H9 (cell line): Measurements from ENCODE around the gene CMYA5. TPM values are rescaled to one million over a fixed set of nuclear protein-coding genes. Genes with fewer than 3 reads are reported as not detected.

Experiments
- DNase-seq: peaks from one replicate; pipeline ENCODE4 v3.0.0-alpha.2; 2017
- H2AFZ ChIP-seq: one replicate; pipeline ENCODE4 v1.6.1; 2013; ENCODE audit warnings: mild to moderate bottlenecking, low read length, control low read depth, moderate library complexity
- H2AK5ac ChIP-seq: 2 replicates; pipeline ENCODE4 v1.6.1; 2013; ENCODE audit warnings: low read length, control low read depth, mixed read lengths; ENCODE audit not compliant: insufficient read length
- H2BK120ac ChIP-seq: one replicate; pipeline ENCODE4 v1.6.1; 2013; ENCODE audit warnings: low read depth, mild to moderate bottlenecking, low read length, control low read depth, inconsistent platforms; ENCODE audit not compliant: poor library complexity, severe bottlenecking
- H2BK12ac ChIP-seq: 2 replicates; pipeline ENCODE4 v1.6.1; 2013; ENCODE audit warnings: low read length, control low read depth, mixed read lengths, low read depth; ENCODE audit not compliant: insufficient read length
- H2BK15ac ChIP-seq: 2 replicates; pipeline ENCODE4 v1.6.1; 2013; ENCODE audit warnings: low read depth, low read length, control low read depth
- H2BK20ac ChIP-seq: one replicate; pipeline ENCODE4 v1.6.1; 2013; ENCODE audit warnings: low read depth, mild to moderate bottlenecking, low read length, control low read depth, inconsistent platforms; ENCODE audit not compliant: poor library complexity, severe bottlenecking
- H2BK5ac ChIP-seq: 2 replicates; pipeline ENCODE4 v1.6.1; 2013; ENCODE audit warnings: low read length, control low read depth, mixed read lengths; ENCODE audit not compliant: insufficient read length
- H3K14ac ChIP-seq: 2 replicates; pipeline ENCODE4 v1.6.1; 2013; ENCODE audit warnings: low read length, control low read depth; ENCODE audit not compliant: insufficient read depth
- H3K18ac ChIP-seq: 2 replicates; pipeline ENCODE4 v1.6.1; 2013; ENCODE audit warnings: low read depth, mild to moderate bottlenecking, mixed read lengths, low read length, control low read depth; ENCODE audit not compliant: insufficient read length
- H3K23ac ChIP-seq: 2 replicates; pipeline ENCODE4 v1.6.1; 2013; ENCODE audit warnings: low read length, control low read depth, mixed read lengths, low read depth; ENCODE audit not compliant: insufficient read length
- H3K23me2 ChIP-seq: 2 replicates; pipeline ENCODE4 v1.6.1; 2013; ENCODE audit warnings: low read depth, mild to moderate bottlenecking, mixed read lengths, low read length, control low read depth; ENCODE audit not compliant: insufficient read length, poor library complexity, severe bottlenecking
- H3K27ac ChIP-seq: 2 replicates; pipeline ENCODE4 v1.5.1; 2013; ENCODE audit warnings: low read length, control low read depth, mixed read lengths, low read depth; ENCODE audit not compliant: insufficient read length
- H3K27me3 ChIP-seq: 2 replicates; pipeline ENCODE4 v1.6.1; 2013; ENCODE audit warnings: low read length, control low read depth, inconsistent platforms; ENCODE audit not compliant: insufficient read depth
- H3K4ac ChIP-seq: 2 replicates; pipeline ENCODE4 v1.6.1; 2013; ENCODE audit warnings: low read depth, mild to moderate bottlenecking, control low read depth, inconsistent platforms, low read length, moderate library complexity
- H3K4me1 ChIP-seq: 2 replicates; pipeline ENCODE4 v1.6.1; 2013; ENCODE audit warnings: low read length, control low read depth, inconsistent platforms; ENCODE audit not compliant: insufficient read depth
- H3K4me2 ChIP-seq: 2 replicates; pipeline ENCODE4 v1.6.1; 2013; ENCODE audit warnings: low read length, control low read depth, mixed read lengths; ENCODE audit not compliant: insufficient read length, insufficient read depth
- H3K56ac ChIP-seq: 2 replicates; pipeline ENCODE4 v1.6.1; 2013; ENCODE audit warnings: low read depth, mild to moderate bottlenecking, mixed read lengths, low read length, control low read depth; ENCODE audit not compliant: insufficient read length
- H3K79me1 ChIP-seq: 2 replicates; pipeline ENCODE4 v1.6.1; 2013; ENCODE audit warnings: low read depth, mild to moderate bottlenecking, moderate library complexity, low read length, control low read depth, inconsistent platforms; ENCODE audit not compliant: insufficient read depth, poor library complexity, severe bottlenecking
- H3K79me2 ChIP-seq: 2 replicates; pipeline ENCODE4 v1.6.1; 2013; ENCODE audit warnings: low read length, control low read depth, inconsistent platforms; ENCODE audit not compliant: insufficient read depth
- H3K9ac ChIP-seq: 2 replicates; pipeline ENCODE4 v1.6.1; 2013; ENCODE audit warnings: low read length, control low read depth, mixed read lengths; ENCODE audit not compliant: insufficient read length; ENCODE audit errors: extremely low read depth
- H3K9me3 ChIP-seq: one replicate; pipeline ENCODE4 v1.6.1; 2013; ENCODE audit warnings: low read depth, low read length, inconsistent platforms; ENCODE audit not compliant: control insufficient read depth
- H3T11ph ChIP-seq: one replicate; pipeline ENCODE4 v1.6.1; 2013; ENCODE audit warnings: mild to moderate bottlenecking, low read length, control low read depth, inconsistent platforms
- H4K20me1 ChIP-seq: one replicate; pipeline ENCODE4 v1.6.1; 2013; ENCODE audit not compliant: control insufficient read depth, insufficient read length, insufficient read depth
- H4K5ac ChIP-seq: 2 replicates; pipeline ENCODE4 v1.6.1; 2013; ENCODE audit warnings: low read depth, mild to moderate bottlenecking, mixed read lengths, low read length, control low read depth; ENCODE audit not compliant: insufficient read length
- H4K8ac ChIP-seq: replicated peaks from 2 replicates; pipeline ENCODE4 v1.6.1; 2013; ENCODE audit warnings: low read length, control low read depth, mixed read lengths, low read depth; ENCODE audit not compliant: insufficient read length
- H4K91ac ChIP-seq: 2 replicates; pipeline ENCODE4 v1.6.1; 2013; ENCODE audit warnings: low read depth, mild to moderate bottlenecking, moderate library complexity, mixed read lengths, low read length, control low read depth; ENCODE audit not compliant: insufficient read length
- H3K27ac Mint-ChIP-seq, 3 experiments: 2 replicates in 2 of 3; 3 replicates in 1 of 3; pipeline ENCODE4 v1.8.0; 2020 to 2021; ENCODE audit warnings: mixed read lengths in 3 of 3, mild to moderate bottlenecking in 1 of 3, moderate library complexity in 1 of 3
- H3K27me3 Mint-ChIP-seq: 2 replicates; pipeline ENCODE4 v1.8.0; 2021; ENCODE audit warnings: low read depth, mild to moderate bottlenecking, moderate library complexity, mixed read lengths
- H3K36me3 Mint-ChIP-seq, 3 experiments: 2 replicates in 2 of 3; 3 replicates in 1 of 3; pipeline ENCODE4 v1.8.0; 2020 to 2021; ENCODE audit warnings: low read depth in 3 of 3, mixed read lengths in 3 of 3; ENCODE audit not compliant: insufficient read depth in 1 of 3
- H3K4me1 Mint-ChIP-seq, 2 experiments: 2 replicates each; pipeline ENCODE4 v1.8.0; 2020; ENCODE audit warnings: mixed read lengths in 2 of 2
- H3K4me3 Mint-ChIP-seq, 2 experiments: 2 replicates in 1 of 2; 3 replicates in 1 of 2; pipeline ENCODE4 v1.8.0; 2020 to 2021; ENCODE audit warnings: mild to moderate bottlenecking in 2 of 2, mixed read lengths in 2 of 2, moderate library complexity in 1 of 2
- H3K9me3 Mint-ChIP-seq, 2 experiments: 2 replicates in 1 of 2; 3 replicates in 1 of 2; pipeline ENCODE4 v1.8.0; 2020; ENCODE audit warnings: mild to moderate bottlenecking in 2 of 2, mixed read lengths in 2 of 2, moderate library complexity in 1 of 2
- WGBS: extraction: QIAGEN DNeasy Blood & Tissue Kit; methylation state at CpG from one replicate; pipeline ENCODE4 v1.1.7; 2013; ENCODE audit warnings: missing lambda C conversion rate, low lambda C conversion rate, mixed read lengths; ENCODE audit not compliant: insufficient read length; ENCODE audit errors: extremely low coverage; 5-methylcytosine and 5-hydroxymethylcytosine counted together
- total RNA-seq: library from RNA; stranded (reverse); gene quantifications from 2 replicates; pipeline ENCODE4 v1.2.1, GENCODE V29; 2021
- TF ChIP-seq, protein P1 (sequence below): fragments of 200-600 bp; sonication (generic); conservative IDR thresholded peaks from 3 replicates; pipeline ENCODE4 v1.8.0; 2021; ENCODE audit warnings: antibody characterized with exemption, mild to moderate bottlenecking

The CMYA5 gene
- total RNA-seq, 1 experiment from 2014 or later: 1.8 TPM

- H2BK12ac ChIP-seq: no peak overlapping the region
- TF ChIP-seq, protein P1, sequence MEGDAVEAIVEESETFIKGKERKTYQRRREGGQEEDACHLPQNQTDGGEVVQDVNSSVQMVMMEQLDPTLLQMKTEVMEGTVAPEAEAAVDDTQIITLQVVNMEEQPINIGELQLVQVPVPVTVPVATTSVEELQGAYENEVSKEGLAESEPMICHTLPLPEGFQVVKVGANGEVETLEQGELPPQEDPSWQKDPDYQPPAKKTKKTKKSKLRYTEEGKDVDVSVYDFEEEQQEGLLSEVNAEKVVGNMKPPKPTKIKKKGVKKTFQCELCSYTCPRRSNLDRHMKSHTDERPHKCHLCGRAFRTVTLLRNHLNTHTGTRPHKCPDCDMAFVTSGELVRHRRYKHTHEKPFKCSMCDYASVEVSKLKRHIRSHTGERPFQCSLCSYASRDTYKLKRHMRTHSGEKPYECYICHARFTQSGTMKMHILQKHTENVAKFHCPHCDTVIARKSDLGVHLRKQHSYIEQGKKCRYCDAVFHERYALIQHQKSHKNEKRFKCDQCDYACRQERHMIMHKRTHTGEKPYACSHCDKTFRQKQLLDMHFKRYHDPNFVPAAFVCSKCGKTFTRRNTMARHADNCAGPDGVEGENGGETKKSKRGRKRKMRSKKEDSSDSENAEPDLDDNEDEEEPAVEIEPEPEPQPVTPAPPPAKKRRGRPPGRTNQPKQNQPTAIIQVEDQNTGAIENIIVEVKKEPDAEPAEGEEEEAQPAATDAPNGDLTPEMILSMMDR: no peak
- no peak overlapping the region for H2BK120ac ChIP-seq
- no peak overlapping the region for H3K14ac ChIP-seq
- peaks cover 29 to 34% of the 10 kb centered on the region in 2 experiments for H3K4me1 Mint-ChIP-seq
- no peak overlapping the region for H3T11ph ChIP-seq
- H3K23ac ChIP-seq: no peak overlapping the region
- DNase-seq: no peak
- WGBS: no CpG with 5 or more reads among the region's 3 CpGs
- H3K79me1 ChIP-seq: no peaks in the 10 kb centered on the region
- no peak overlapping the region for H2BK20ac ChIP-seq
- H3K36me3 Mint-ChIP-seq: no peaks in the 10 kb centered on the region
- no peak overlapping the region for H3K27ac ChIP-seq
- no peak overlapping the region for H2BK15ac ChIP-seq
- no peak overlapping the region for H4K91ac ChIP-seq
- no peak overlapping the region for H4K8ac ChIP-seq
- H3K27ac Mint-ChIP-seq: no peak overlapping the region; a peak in 1 of 7 replicates
- no peaks in the 10 kb centered on the region for H3K23me2 ChIP-seq
- no peaks in the 10 kb centered on the region for H4K20me1 ChIP-seq
- no peak overlapping the region for H4K5ac ChIP-seq
- H3K4ac ChIP-seq: no peak overlapping the region
- H3K56ac ChIP-seq: no peak overlapping the region
- no peak overlapping the region for H3K18ac ChIP-seq
- peaks cover 3% of the 10 kb centered on the region; the same call in 1 of the 2 replicates for H3K4me1 ChIP-seq
- H3K79me2 ChIP-seq: no peaks in the 10 kb centered on the region
- no peaks in the 10 kb centered on the region for H3K9me3 ChIP-seq
- no peak overlapping the region for H3K9ac ChIP-seq
- H2AK5ac ChIP-seq: no peak overlapping the region
- no peak overlapping the region for H2BK5ac ChIP-seq
- H3K4me2 ChIP-seq: no peak overlapping the region
- no peaks in the 10 kb centered on the region for H3K9me3 Mint-ChIP-seq
- no peak overlapping the region for H2AFZ ChIP-seq
- no peaks in the 10 kb centered on the region for H3K27me3 ChIP-seq
- no peak overlapping the region for H3K4me3 Mint-ChIP-seq
- no peaks in the 10 kb centered on the region; the same call in 1 of the 2 replicates for H3K27me3 Mint-ChIP-seq
Measured at GRCh38 chr5:79745255-79745654, 55.6 kb downstream of the CMYA5 start.
